ENCODE measurements around the gene PARL.

Gene PARL, protein sequence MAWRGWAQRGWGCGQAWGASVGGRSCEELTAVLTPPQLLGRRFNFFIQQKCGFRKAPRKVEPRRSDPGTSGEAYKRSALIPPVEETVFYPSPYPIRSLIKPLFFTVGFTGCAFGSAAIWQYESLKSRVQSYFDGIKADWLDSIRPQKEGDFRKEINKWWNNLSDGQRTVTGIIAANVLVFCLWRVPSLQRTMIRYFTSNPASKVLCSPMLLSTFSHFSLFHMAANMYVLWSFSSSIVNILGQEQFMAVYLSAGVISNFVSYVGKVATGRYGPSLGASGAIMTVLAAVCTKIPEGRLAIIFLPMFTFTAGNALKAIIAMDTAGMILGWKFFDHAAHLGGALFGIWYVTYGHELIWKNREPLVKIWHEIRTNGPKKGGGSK

DNA sequence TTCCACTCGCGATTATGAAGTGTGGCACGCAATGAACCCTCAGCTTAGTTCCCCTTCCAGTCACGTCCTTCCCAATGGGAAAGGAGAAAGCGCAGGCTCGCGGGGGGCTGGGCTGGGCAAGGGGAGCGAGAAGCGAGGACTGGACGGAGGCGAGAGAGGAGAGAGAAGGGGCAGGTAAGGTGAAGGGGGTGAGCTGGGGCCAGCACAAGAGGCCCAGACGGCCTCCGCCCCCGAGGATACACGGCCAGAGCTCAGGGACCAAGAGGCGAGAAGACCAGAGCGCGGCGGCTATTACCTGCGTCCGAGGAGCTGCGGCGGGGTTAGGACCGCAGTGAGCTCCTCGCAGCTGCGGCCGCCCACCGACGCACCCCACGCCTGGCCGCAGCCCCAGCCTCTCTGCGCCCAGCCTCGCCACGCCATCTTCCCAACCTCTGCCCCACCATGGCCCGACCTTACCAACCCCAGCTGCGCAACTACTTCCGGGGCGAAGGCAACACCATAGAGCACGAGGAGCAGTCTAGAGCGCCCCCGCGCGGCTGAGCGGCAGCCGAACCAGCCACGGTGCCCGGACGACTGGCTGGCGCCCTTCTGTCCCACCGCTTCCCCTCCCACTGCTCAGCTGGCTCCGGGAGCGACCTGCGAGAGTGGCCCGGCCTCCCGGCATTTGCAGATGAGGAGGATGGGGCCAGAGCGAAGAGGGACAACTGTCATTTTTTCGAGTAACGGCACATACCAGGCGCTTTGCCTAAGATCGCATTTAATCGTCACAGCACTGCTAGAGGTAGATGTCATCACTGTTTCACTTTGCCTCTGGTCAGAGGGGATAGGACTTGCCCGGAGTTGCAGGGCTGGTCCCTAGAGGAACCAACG, at the start of gene PARL:
PARL (minus strand) TSS at position 454 of the 870 bp plus-strand sequence; CDS start at position 420, 34 bp downstream.
- H3K27ac ChIP-seq (ENCODE audit: low read depth, low read length), result peak within 1 kb of the TSS; percentile 42
- peak within 1 kb of the TSS; percentile 91 for H3K4me3 ChIP-seq (ENCODE audit: low read depth, low read length)
- peak within 1 kb of the TSS; percentile 89 for H2AFZ ChIP-seq (ENCODE audit: low read length, unreplicated experiment)
- peaks cover 47% of the 10 kb centered on the region for H3K79me2 ChIP-seq (ENCODE audit: control insufficient read depth, insufficient read depth, low read length, unreplicated experiment)
- peaks cover 4% of the 10 kb centered on the region; the same call in 1 of the 2 replicates for H3K36me3 ChIP-seq (ENCODE audit: insufficient read depth, low read length)
- no peaks in the 10 kb centered on the region; the same call in none of the 2 replicates for H3K27me3 ChIP-seq (ENCODE audit: insufficient read depth, low read length)
- H3K4me1 ChIP-seq (ENCODE audit: control insufficient read depth, insufficient read depth, low read length, unreplicated experiment), result peaks cover 15% of the 10 kb centered on the region

DNA sequence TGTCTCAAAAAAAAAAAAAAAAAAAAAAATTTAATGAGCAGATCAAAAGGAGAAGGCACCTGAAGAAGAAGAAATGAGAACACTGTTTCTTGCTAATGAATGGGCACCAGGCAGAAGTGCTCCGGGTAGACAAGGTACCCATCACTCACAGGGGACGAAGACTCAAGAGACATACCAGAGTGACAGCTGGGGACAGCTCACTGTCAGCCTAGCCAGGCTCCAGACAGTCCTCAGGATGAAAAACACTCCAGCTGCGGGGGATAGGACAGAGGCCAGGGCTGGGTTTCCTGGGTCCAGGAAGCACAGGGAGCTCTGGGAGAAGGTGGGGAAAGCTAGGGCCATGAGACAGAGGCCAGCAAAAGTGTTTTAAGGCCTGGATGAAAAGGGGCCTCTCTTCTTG, 48.5 kb upstream of the PARL start:
- Histone ChIP-seq H3K79me2 (ENCODE audit: control insufficient read depth, insufficient read depth, low read length, unreplicated experiment) (no peaks in the 10 kb centered on the region), H3K4me1 (ENCODE audit: control insufficient read depth, insufficient read depth, low read length, unreplicated experiment) (no peaks in the 10 kb centered on the region), H2AFZ (ENCODE audit: low read length, unreplicated experiment) (no peak overlapping the region)

DNA sequence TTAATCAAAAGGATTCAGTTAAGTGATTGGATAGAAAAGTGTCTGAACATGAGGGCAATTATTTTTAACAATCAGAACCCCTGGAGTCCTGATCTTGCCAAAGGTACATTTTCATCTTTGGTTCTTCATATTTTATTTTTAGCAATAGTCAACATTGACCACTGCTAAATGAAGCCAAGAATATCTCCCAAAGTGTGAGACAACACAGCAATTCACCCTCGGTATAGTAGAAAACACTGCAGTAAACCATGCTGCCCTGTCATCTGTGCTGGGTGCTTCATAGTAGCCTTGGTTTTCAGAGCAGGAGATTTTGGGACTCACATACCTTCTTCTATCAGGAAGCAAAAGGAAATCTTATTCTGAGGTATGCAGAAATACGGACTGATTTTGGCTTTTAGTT, 47.2 kb upstream of the PARL start:
- Histone ChIP-seq H3K4me1 (ENCODE audit: control insufficient read depth, insufficient read depth, low read length, unreplicated experiment) (no peaks in the 10 kb centered on the region), H3K79me2 (ENCODE audit: control insufficient read depth, insufficient read depth, low read length, unreplicated experiment) (no peaks in the 10 kb centered on the region), H2AFZ (ENCODE audit: low read length, unreplicated experiment) (no peak overlapping the region), H3K27me3 (ENCODE audit: insufficient read depth, low read length) (no peaks in the 10 kb centered on the region), H3K4me3 (ENCODE audit: low read depth, low read length) (no peak overlapping the region), H3K36me3 (ENCODE audit: insufficient read depth, low read length) (no peaks in the 10 kb centered on the region), H3K27ac (ENCODE audit: low read depth, low read length) (no peak overlapping the region)

More for the DNA sequence above, 48.5 kb upstream of the PARL start:
- no peaks in the 10 kb centered on the region for H3K27me3 ChIP-seq (ENCODE audit: insufficient read depth, low read length)
- no peaks in the 10 kb centered on the region for H3K36me3 ChIP-seq (ENCODE audit: insufficient read depth, low read length)
- H3K27ac ChIP-seq (ENCODE audit: low read depth, low read length), result no peak overlapping the region
- no peak overlapping the region for H3K4me3 ChIP-seq (ENCODE audit: low read depth, low read length)

DNA sequence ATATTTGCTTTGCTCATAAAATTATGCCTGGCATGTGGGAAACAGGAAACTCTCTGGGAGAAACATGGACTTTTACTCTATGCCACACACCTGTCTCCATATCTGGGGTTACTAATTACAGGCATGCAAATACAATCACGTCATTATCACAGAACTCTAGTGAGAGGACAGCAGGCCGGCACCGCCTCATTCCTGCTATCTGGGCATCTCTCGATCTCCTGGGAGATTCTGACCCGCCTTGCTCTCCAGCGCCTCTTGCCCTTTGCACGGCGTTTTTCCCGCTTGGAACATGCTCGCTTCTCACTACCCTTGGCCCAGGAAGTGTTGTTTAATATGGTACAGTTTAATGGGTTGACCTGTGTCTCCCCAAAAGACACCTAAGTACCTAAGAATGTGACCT, 45.4 kb upstream of the PARL start:
- no peak overlapping the region for H2AFZ ChIP-seq (ENCODE audit: low read length, unreplicated experiment)
- H3K79me2 ChIP-seq (ENCODE audit: control insufficient read depth, insufficient read depth, low read length, unreplicated experiment), result no peaks in the 10 kb centered on the region
- no peaks in the 10 kb centered on the region for H3K27me3 ChIP-seq (ENCODE audit: insufficient read depth, low read length)
- no peak overlapping the region for H3K4me3 ChIP-seq (ENCODE audit: low read depth, low read length)
- H3K27ac ChIP-seq (ENCODE audit: low read depth, low read length), result no peak overlapping the region
- peaks cover 5% of the 10 kb centered on the region for H3K4me1 ChIP-seq (ENCODE audit: control insufficient read depth, insufficient read depth, low read length, unreplicated experiment)
- H3K36me3 ChIP-seq (ENCODE audit: insufficient read depth, low read length), result no peaks in the 10 kb centered on the region

DNA sequence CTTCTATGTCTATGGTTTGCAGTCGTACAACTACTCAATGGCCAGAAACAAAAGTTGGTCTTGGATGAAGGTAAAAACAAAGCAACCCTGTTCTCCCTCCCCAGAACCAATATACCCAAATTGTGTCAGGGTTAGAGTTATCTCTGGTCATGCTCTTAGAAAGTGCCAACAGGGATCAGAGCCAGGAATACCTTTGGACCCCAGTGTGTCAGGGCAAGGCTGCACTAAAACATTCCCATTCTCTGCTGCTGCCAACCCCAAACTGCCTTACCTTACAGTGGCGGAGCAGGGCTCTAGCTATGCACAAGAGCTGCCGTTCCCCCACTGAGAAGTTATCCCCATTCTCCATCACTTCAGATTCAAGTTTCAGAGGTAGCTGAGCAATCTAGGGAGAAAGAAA, 42.4 kb upstream of the PARL start:
- Histone ChIP-seq H3K79me2 (ENCODE audit: control insufficient read depth, insufficient read depth, low read length, unreplicated experiment) (no peaks in the 10 kb centered on the region), H3K4me3 (ENCODE audit: low read depth, low read length) (no peak overlapping the region), H3K36me3 (ENCODE audit: insufficient read depth, low read length) (no peaks in the 10 kb centered on the region), H2AFZ (ENCODE audit: low read length, unreplicated experiment) (no peak overlapping the region), H3K27me3 (ENCODE audit: insufficient read depth, low read length) (no peaks in the 10 kb centered on the region), H3K4me1 (ENCODE audit: control insufficient read depth, insufficient read depth, low read length, unreplicated experiment) (peaks cover 14% of the 10 kb centered on the region), H3K27ac (ENCODE audit: low read depth, low read length) (no peak overlapping the region)

DNA sequence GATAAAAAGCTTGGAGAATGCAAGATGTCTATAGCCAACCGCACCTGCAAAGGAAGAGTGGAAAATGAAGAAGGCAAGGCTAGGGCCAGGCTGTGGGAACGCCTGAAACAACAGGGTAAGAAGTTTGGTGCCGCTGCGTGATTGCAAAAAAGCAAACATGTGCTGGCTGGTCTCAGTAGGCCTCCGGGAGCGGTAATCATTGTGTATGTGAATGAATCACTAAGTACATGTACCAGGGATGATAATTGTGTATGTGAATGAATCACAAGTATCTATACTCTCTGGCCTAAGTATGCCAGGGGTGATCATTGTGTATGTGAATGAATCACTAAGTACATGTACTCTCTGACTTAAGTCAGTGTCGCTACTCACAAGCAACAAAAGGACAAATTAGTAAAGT, 40.3 kb upstream of the PARL start:
- no peaks in the 10 kb centered on the region for H3K27me3 ChIP-seq (ENCODE audit: insufficient read depth, low read length)
- H3K4me1 ChIP-seq (ENCODE audit: control insufficient read depth, insufficient read depth, low read length, unreplicated experiment), result peaks cover 14% of the 10 kb centered on the region
- H3K4me3 ChIP-seq (ENCODE audit: low read depth, low read length), result peak overlapping the region; percentile 10; the same call in 1 of the 2 replicates
- peak overlapping the region; percentile 70 for H3K27ac ChIP-seq (ENCODE audit: low read depth, low read length)
- H3K79me2 ChIP-seq (ENCODE audit: control insufficient read depth, insufficient read depth, low read length, unreplicated experiment), result no peaks in the 10 kb centered on the region
- H2AFZ ChIP-seq (ENCODE audit: low read length, unreplicated experiment), result no peak overlapping the region
- H3K36me3 ChIP-seq (ENCODE audit: insufficient read depth, low read length), result no peaks in the 10 kb centered on the region; the same call in 1 of the 2 replicates

DNA sequence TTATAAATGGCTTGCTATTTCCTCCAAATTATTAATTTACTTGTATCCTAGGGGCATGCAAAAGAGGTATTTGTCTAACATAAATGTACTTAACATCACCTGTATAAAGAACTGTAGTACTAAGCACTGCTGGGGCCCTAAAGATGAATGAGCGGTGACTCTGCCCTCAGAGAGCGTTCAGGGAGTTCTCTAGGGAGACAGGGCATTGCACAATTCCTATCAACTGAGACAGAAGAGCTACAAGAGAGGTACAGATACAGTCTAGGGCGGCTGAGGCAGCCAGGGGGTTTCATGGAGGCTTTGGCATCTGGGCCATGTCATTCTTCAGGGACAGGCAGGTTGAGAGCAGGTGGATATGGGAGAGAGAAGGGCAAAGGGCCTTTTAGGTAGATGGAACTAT, 39.9 kb upstream of the PARL start:
- peaks cover 14% of the 10 kb centered on the region for H3K4me1 ChIP-seq (ENCODE audit: control insufficient read depth, insufficient read depth, low read length, unreplicated experiment)
- no peaks in the 10 kb centered on the region for H3K27me3 ChIP-seq (ENCODE audit: insufficient read depth, low read length)
- no peaks in the 10 kb centered on the region for H3K79me2 ChIP-seq (ENCODE audit: control insufficient read depth, insufficient read depth, low read length, unreplicated experiment)
- peak overlapping the region; percentile 10; the same call in 1 of the 2 replicates for H3K4me3 ChIP-seq (ENCODE audit: low read depth, low read length)
- no peaks in the 10 kb centered on the region; the same call in 1 of the 2 replicates for H3K36me3 ChIP-seq (ENCODE audit: insufficient read depth, low read length)
- H3K27ac ChIP-seq (ENCODE audit: low read depth, low read length), result peak overlapping the region; percentile 70
- no peak overlapping the region for H2AFZ ChIP-seq (ENCODE audit: low read length, unreplicated experiment)

DNA sequence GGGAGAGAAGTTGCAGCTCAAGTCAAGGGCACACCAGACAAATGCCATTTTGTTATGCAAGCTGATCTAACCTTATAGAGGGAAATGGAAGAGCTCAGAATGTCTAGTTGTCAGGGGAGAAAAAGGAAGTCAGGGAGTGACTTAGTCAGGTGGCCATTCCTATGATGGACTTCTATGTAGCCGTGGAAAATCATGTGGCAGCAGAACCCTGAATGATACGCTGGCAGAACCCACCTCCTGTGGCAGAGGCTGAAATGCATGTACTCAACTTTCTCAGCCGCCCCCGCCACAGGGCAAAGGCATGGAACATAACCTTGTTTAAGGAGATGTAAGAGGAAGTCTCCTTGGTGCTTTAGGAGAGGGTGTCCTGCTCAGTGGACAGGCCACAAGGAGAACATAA, 37.7 kb upstream of the PARL start:
- no peaks in the 10 kb centered on the region; the same call in 1 of the 2 replicates for H3K36me3 ChIP-seq (ENCODE audit: insufficient read depth, low read length)
- H3K4me3 ChIP-seq (ENCODE audit: low read depth, low read length), result no peak overlapping the region
- peaks cover 14% of the 10 kb centered on the region for H3K4me1 ChIP-seq (ENCODE audit: control insufficient read depth, insufficient read depth, low read length, unreplicated experiment)
- H2AFZ ChIP-seq (ENCODE audit: low read length, unreplicated experiment), result no peak overlapping the region
- H3K79me2 ChIP-seq (ENCODE audit: control insufficient read depth, insufficient read depth, low read length, unreplicated experiment), result no peaks in the 10 kb centered on the region
- no peaks in the 10 kb centered on the region for H3K27me3 ChIP-seq (ENCODE audit: insufficient read depth, low read length)
- H3K27ac ChIP-seq (ENCODE audit: low read depth, low read length), result no peak overlapping the region

DNA sequence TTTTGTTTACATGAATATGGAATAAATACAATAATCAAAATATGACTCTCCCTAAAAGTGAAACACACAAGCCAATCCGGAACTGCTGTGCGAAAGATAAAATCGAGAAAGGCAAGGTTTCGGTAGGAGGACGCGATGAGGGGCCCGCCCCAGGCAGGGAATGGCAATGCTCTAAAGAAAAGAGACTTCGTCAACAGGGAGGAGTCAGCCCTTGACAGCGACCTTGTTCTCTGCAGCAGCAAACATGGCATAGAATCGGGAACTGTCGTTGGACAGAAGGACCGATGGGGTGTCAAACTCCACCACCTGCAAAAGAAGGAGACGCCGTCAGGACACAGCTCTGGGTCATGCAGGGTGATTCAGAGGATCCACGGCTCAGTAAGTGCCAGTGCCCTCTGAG, 36.4 kb upstream of the PARL start:
- no peaks in the 10 kb centered on the region for H3K79me2 ChIP-seq (ENCODE audit: control insufficient read depth, insufficient read depth, low read length, unreplicated experiment)
- no peaks in the 10 kb centered on the region; the same call in 1 of the 2 replicates for H3K36me3 ChIP-seq (ENCODE audit: insufficient read depth, low read length)
- H3K27ac ChIP-seq (ENCODE audit: low read depth, low read length), result no peak overlapping the region
- no peaks in the 10 kb centered on the region for H3K27me3 ChIP-seq (ENCODE audit: insufficient read depth, low read length)
- no peak overlapping the region for H3K4me3 ChIP-seq (ENCODE audit: low read depth, low read length)
- H3K4me1 ChIP-seq (ENCODE audit: control insufficient read depth, insufficient read depth, low read length, unreplicated experiment), result peaks cover 14% of the 10 kb centered on the region
- no peak overlapping the region for H2AFZ ChIP-seq (ENCODE audit: low read length, unreplicated experiment)

DNA sequence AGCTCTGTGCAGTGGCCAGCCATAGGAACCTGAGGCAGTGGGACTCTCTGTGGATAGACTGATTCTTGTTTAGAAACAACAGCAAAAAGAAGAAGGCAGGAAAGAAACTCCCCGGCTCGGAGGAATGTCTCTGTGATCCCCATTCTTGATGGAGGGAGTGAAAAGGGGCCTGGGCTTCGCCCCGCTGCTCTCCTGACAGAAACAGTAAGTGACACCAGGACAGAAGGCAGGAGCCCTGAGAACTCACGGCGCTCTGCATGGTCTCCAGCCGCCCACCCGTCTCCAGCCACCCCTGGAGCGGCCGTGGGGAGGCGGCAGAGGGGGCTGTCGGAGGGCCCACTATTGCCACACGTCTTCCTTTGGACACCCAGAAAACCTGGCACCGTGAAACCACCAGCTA, 35.7 kb upstream of the PARL start:
- H3K27me3 ChIP-seq (ENCODE audit: insufficient read depth, low read length), result no peaks in the 10 kb centered on the region
- no peak overlapping the region for H3K27ac ChIP-seq (ENCODE audit: low read depth, low read length)
- H3K4me1 ChIP-seq (ENCODE audit: control insufficient read depth, insufficient read depth, low read length, unreplicated experiment), result peaks cover 12% of the 10 kb centered on the region

More for the DNA sequence above, 35.7 kb upstream of the PARL start:
- Histone ChIP-seq H3K79me2 (ENCODE audit: control insufficient read depth, insufficient read depth, low read length, unreplicated experiment) (no peaks in the 10 kb centered on the region), H2AFZ (ENCODE audit: low read length, unreplicated experiment) (no peak overlapping the region), H3K4me3 (ENCODE audit: low read depth, low read length) (no peak overlapping the region), H3K36me3 (ENCODE audit: insufficient read depth, low read length) (no peaks in the 10 kb centered on the region; the same call in 1 of the 2 replicates)

Measured in ACC112 (cell line).